ENCODE measurements around the gene ING5.

The ING5 gene

DNA sequence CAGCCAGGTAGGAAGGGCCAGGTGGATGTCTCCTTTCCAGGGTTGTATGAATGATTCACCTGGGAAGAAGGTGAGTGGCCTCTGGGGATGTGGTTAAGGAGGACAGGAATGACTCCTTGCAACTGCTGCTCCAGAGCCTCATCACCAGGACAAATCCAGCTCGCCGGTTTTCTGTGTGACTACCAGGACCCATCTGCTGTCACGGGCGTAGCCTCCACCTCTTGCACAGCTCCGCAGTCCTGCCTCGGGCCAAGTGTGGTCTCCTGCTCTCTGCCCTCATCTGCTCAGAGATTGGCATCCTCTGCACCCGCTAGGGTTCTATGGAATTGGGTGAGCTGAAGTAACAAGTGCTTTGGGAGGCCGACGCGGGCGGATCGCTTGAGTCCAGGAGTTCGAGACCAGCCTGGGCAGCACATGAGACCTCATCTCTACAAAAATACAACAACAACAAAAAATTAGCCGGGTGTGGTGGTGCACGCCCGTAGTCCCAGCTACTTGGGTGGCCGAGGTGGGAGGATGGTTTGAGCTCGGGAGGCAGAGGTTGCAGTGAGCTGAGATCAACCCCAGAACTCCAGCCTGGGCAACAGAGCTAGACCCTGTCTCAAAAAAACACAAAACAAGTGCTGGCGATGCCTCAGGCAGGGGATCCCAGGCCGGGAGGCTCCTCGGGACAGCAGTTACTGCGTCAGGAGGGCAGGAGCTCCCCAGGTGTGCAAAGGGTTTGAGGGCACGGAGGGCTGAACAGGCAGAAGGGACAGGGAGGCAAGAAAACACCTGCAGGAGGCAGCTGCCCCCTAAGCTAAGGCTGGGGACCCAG is 31.8 kb downstream of the ING5 start:
- TF ChIP-seq SNAI2 (CRISPR knock-in tag; IDR thresholded peaks at IDR 0.05) (no peak), ISL1 (CRISPR knock-in tag; IDR thresholded peaks at IDR 0.05) (no peak), PPARA (CRISPR knock-in tag; IDR thresholded peaks at IDR 0.05; ENCODE audit: borderline replicate concordance) (no peak), CSDC2 (CRISPR knock-in tag; IDR thresholded peaks at IDR 0.05) (no peak), GLIS3 (CRISPR knock-in tag; IDR thresholded peaks at IDR 0.05) (no peak), RARB (CRISPR knock-in tag; IDR thresholded peaks at IDR 0.05) (no peak), TCF4 (CRISPR knock-in tag; IDR thresholded peaks at IDR 0.05; ENCODE audit: borderline replicate concordance) (no peak), ZNF565 (CRISPR knock-in tag; conservative IDR thresholded peaks at IDR 0.05; ENCODE audit: low read depth) (no peak), BACH2 (CRISPR knock-in tag; IDR thresholded peaks at IDR 0.05; ENCODE audit: borderline replicate concordance) (no peak), ESRRG (CRISPR knock-in tag; IDR thresholded peaks at IDR 0.05) (no peak), ZNF8 (CRISPR knock-in tag; IDR thresholded peaks at IDR 0.05) (no peak), ZNF70 (CRISPR knock-in tag; IDR thresholded peaks at IDR 0.05) (no peak), ZC3H10 (CRISPR knock-in tag; IDR thresholded peaks at IDR 0.05) (no peak), ZFP30 (CRISPR knock-in tag; IDR thresholded peaks at IDR 0.05) (no peak), ZFP3 (CRISPR knock-in tag; IDR thresholded peaks at IDR 0.05) (no peak)
- TF ChIP-seq, protein P1, sequence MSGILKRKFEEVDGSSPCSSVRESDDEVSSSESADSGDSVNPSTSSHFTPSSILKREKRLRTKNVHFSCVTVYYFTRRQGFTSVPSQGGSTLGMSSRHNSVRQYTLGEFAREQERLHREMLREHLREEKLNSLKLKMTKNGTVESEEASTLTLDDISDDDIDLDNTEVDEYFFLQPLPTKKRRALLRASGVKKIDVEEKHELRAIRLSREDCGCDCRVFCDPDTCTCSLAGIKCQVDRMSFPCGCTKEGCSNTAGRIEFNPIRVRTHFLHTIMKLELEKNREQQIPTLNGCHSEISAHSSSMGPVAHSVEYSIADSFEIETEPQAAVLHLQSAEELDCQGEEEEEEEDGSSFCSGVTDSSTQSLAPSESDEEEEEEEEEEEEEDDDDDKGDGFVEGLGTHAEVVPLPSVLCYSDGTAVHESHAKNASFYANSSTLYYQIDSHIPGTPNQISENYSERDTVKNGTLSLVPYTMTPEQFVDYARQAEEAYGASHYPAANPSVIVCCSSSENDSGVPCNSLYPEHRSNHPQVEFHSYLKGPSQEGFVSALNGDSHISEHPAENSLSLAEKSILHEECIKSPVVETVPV (CRISPR knock-in tag; IDR thresholded peaks at IDR 0.05): no peak
- TF ChIP-seq, protein P2, sequence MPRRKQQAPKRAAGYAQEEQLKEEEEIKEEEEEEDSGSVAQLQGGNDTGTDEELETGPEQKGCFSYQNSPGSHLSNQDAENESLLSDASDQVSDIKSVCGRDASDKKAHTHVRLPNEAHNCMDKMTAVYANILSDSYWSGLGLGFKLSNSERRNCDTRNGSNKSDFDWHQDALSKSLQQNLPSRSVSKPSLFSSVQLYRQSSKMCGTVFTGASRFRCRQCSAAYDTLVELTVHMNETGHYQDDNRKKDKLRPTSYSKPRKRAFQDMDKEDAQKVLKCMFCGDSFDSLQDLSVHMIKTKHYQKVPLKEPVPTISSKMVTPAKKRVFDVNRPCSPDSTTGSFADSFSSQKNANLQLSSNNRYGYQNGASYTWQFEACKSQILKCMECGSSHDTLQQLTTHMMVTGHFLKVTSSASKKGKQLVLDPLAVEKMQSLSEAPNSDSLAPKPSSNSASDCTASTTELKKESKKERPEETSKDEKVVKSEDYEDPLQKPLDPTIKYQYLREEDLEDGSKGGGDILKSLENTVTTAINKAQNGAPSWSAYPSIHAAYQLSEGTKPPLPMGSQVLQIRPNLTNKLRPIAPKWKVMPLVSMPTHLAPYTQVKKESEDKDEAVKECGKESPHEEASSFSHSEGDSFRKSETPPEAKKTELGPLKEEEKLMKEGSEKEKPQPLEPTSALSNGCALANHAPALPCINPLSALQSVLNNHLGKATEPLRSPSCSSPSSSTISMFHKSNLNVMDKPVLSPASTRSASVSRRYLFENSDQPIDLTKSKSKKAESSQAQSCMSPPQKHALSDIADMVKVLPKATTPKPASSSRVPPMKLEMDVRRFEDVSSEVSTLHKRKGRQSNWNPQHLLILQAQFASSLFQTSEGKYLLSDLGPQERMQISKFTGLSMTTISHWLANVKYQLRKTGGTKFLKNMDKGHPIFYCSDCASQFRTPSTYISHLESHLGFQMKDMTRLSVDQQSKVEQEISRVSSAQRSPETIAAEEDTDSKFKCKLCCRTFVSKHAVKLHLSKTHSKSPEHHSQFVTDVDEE (CRISPR knock-in tag; IDR thresholded peaks at IDR 0.05): no peak
- TF ChIP-seq, protein P3, sequence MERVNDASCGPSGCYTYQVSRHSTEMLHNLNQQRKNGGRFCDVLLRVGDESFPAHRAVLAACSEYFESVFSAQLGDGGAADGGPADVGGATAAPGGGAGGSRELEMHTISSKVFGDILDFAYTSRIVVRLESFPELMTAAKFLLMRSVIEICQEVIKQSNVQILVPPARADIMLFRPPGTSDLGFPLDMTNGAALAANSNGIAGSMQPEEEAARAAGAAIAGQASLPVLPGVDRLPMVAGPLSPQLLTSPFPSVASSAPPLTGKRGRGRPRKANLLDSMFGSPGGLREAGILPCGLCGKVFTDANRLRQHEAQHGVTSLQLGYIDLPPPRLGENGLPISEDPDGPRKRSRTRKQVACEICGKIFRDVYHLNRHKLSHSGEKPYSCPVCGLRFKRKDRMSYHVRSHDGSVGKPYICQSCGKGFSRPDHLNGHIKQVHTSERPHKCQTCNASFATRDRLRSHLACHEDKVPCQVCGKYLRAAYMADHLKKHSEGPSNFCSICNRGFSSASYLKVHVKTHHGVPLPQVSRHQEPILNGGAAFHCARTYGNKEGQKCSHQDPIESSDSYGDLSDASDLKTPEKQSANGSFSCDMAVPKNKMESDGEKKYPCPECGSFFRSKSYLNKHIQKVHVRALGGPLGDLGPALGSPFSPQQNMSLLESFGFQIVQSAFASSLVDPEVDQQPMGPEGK (CRISPR knock-in tag; IDR thresholded peaks at IDR 0.05; ENCODE audit: borderline replicate concordance): no peak
- TF ChIP-seq, protein P4, sequence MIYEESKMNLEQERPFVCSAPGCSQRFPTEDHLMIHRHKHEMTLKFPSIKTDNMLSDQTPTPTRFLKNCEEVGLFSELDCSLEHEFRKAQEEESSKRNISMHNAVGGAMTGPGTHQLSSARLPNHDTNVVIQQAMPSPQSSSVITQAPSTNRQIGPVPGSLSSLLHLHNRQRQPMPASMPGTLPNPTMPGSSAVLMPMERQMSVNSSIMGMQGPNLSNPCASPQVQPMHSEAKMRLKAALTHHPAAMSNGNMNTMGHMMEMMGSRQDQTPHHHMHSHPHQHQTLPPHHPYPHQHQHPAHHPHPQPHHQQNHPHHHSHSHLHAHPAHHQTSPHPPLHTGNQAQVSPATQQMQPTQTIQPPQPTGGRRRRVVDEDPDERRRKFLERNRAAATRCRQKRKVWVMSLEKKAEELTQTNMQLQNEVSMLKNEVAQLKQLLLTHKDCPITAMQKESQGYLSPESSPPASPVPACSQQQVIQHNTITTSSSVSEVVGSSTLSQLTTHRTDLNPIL (CRISPR knock-in tag; IDR thresholded peaks at IDR 0.05; ENCODE audit: low read depth): no peak

DNA sequence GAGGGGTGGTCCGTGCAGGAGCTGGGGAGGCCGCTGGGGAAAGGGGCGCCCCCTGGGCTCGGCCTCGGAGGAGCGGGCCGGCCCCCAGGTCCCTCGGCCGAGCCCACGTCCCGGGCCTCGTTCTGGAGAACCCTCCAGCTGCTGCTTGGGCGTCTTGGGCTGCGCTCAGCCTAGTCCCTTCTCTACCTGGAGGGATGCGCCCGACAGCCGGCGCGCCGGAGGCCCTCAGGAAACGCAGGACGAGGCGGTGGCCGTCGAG is 32.3 kb downstream of the ING5 start:
- ATAC-seq: peak; percentile 48
- TF ChIP-seq TOX (CRISPR knock-in tag; IDR thresholded peaks at IDR 0.05; ENCODE audit: borderline replicate concordance): no peak
- no peak for TF ChIP-seq OSR1 (CRISPR knock-in tag; IDR thresholded peaks at IDR 0.05)
- TF ChIP-seq ZC3H10 (CRISPR knock-in tag; IDR thresholded peaks at IDR 0.05): no peak

More for the DNA sequence above, 31.8 kb downstream of the ING5 start:
- ATAC-seq: no peak

DNA sequence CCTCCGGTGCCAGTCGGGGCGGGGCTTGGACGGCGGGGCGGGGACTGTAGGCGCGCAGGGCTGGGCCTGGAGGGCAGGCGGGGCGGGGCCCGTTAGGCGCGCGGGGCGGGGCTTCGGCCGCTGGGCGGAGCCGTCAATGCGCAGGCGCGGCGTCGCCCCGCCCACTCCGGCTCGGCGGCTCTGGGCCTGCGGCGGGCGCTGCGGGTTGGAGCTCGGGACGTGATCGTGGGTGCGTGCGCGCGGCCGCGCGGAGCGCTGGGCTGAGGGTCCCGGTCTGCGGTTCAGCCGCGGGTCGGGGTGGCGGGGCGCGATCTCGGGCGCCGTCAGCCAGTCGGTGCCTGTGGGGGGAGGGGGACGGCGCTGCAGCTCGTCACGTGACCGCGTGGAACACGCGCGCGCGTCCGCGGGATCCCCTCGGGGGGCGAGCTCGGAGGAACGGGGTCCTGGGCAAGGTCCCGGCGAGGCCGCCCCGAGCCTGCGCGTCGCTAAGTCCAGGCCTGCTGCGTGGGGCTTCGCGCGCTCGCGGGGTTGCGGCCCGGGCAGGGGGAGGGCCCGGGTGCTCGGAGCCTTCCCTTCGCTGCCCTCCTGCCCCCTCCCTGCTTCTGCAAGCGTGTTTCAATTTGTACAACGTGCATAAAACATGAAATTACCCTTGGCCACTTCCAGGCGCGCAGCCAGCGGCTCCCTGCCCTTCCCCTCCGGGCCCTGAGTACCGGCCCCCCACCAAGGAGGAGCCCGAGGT is 32.8 kb downstream of the ING5 start, which contains the start of gene D2HGDH:
Gene D2HGDH, plus strand, starts transcription at position 164 of the 742 bp plus-strand sequence. CDS start 595 bp downstream, outside the sequence.
- peak; percentile 86 for ATAC-seq
- TF ChIP-seq SNAI2 (CRISPR knock-in tag; IDR thresholded peaks at IDR 0.05) (peak; percentile 21; the same call in 1 of the 2 replicates), ZFP30 (CRISPR knock-in tag; IDR thresholded peaks at IDR 0.05) (no peak)
- TF ChIP-seq, protein P2 (CRISPR knock-in tag; IDR thresholded peaks at IDR 0.05): peak; percentile 77

Measured in SK-N-SH treated with all-trans-retinoic acid at 6 μM for 48 hours (cell line).